GM19324 (cell line): ENCODE data around the gene DNAI1.
"Not testable (repeated sequence)": the region's sequence is repeated elsewhere in the genome, so short reads cannot be mapped to it uniquely, and the experiment has no call there.

Experiments
- ATAC-seq: cut with Tn5 transposase; IDR thresholded peaks from one replicate; pipeline ENCODE4 v1.9.1; 2021; ENCODE audit warnings: mild to moderate bottlenecking, moderate library complexity; ENCODE audit not compliant: unreplicated experiment, low FRiP score

Gene DNAI1

GRCh38 chr9:34526026-34526425 is 67.4 kb downstream of the DNAI1 start:
- ATAC-seq = no peak

DNA sequence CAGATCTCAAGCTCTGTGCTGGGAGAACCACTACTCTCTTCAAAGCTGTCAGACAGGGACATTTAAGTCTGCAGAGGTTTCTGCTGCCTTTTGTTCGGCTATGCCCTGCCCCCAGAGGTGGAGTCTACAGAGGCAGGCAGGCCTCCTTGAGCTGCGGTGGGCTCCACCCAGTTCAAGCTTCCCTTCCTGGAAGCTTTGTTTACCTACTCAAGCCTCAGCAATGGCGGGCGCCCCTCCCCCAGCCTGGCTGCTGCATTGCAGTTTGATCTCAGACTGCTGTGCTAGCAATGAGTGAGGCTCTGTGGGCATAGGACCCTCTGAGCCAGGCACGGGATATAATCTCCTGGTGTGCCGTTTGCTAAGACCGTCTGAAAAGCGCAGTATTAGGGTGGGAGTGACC is 73.4 kb downstream of the DNAI1 start:
- not testable (repeated sequence) for ATAC-seq

DNA sequence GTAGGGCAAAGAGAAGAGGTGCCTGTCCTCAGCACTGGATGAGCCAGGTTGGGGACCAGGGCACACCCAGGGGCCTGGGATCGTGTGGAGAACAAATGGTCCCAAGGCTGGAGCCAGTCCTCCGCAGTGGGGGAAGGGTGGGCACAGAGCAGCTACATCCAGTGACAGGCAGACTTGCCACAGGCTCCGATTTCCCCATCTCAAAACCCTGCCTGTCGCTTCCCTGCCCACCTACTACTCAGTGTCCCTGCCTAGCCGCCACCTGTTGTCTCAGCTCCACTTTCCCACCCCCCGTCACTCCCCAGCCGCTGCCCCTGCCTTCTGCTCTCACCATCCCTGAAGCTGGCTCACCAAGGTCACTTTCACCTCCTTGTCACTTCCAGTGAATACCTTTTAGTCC is 78.1 kb downstream of the DNAI1 start:
- no peak for ATAC-seq

GRCh38 chr9:34540827-34541226 is 82.2 kb downstream of the DNAI1 start:
- no peak for ATAC-seq

- ATAC-seq = no peak
These were observed 82.9 kb downstream of the DNAI1 start for GRCh38 chr9:34541540-34541939.

GRCh38 chr9:34544035-34544434 is 85.4 kb downstream of the DNAI1 start:
- no peak for ATAC-seq

GRCh38 chr9:34545497-34545896 is 86.9 kb downstream of the DNAI1 start:
- ATAC-seq = no peak

GRCh38 chr9:34546102-34546833 is 87.7 kb downstream of the DNAI1 start:
- no peak for ATAC-seq

GRCh38 chr9:34546834-34547827 is 88.5 kb downstream of the DNAI1 start:
- no peak for ATAC-seq

DNA sequence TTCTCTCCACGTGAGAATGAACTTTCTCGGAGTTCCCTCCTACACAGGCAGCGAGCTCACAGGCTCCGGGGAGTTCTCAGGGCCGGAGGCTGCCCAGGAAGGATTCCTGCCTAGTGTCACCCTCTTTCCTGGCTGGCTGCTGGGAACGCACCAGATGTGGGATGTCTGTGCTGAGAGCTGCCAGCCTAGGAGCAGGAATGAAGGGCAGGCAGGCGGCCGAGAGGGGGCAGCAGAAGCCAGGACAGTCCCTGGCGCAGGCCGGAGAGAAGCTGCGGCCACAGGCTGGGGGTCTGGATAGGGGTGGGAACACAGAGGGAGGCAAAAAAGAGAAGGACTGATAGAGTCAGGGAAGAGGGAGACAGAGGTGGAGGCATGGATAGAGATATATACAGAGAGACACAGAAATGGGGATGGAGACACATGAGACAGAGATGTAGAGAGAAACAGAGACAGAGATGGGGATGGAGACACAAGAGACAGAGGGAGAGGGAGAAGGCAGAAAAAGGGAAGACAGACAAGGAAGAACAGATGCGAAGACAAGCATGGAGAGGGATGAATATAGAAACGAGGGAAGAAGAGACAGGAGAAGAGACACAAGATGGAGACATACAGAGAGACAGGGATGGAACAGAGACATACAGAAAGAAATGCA is 89.5 kb downstream of the DNAI1 start:
- no peak for ATAC-seq

DNA sequence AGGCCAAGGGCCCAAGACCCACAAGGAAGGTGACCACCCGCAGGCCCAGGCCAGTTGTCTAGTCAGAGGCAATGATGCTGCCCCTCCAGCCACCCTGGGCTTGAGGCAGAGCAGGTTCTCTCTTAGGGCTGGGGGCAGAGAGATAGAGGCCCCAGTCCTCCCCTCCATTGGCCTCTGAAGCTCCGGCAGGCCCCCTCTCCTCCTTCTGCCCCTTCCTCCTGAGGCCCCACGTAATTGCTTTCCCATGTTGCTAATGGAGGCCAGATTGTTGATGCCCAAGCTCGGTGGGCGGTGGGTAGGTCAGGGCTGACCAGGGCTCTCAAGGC is 90.8 kb downstream of the DNAI1 start:
- no peak for ATAC-seq

DNA sequence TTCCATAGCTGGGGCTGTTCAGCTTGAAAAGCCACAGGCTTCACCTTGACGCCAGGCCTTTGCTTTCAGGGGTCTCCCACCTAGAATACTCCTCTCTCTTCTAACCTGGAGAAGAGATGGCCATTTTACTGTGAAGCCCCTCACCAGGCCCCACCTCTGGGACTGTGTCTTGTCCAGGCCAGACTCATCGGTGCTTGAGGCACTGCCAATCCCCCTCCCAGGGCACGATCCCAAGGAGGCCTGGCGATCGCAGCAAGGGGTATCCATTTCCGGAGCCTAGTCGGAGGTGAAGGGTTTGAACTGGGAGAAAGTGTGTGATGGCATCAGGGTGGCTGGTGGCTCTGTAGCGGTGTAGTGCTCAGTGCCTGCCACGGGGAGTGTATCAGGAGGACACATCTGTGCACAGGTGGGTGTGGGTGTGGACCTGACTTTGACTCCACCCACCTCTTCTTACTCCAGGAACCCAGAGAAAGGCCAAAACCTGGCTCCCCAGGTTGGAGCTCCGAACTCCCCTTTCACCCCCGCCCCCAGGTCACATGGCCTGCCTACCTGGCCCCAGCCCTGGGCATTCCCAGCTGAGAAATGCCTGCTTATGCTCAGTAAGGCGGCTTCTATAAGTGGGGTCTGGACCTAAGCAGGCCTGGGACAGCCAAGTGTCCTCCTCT is 91.5 kb downstream of the DNAI1 start:
- no peak for ATAC-seq

- ATAC-seq = no peak
These were observed 92.2 kb downstream of the DNAI1 start for GRCh38 chr9:34550681-34551270.

DNA sequence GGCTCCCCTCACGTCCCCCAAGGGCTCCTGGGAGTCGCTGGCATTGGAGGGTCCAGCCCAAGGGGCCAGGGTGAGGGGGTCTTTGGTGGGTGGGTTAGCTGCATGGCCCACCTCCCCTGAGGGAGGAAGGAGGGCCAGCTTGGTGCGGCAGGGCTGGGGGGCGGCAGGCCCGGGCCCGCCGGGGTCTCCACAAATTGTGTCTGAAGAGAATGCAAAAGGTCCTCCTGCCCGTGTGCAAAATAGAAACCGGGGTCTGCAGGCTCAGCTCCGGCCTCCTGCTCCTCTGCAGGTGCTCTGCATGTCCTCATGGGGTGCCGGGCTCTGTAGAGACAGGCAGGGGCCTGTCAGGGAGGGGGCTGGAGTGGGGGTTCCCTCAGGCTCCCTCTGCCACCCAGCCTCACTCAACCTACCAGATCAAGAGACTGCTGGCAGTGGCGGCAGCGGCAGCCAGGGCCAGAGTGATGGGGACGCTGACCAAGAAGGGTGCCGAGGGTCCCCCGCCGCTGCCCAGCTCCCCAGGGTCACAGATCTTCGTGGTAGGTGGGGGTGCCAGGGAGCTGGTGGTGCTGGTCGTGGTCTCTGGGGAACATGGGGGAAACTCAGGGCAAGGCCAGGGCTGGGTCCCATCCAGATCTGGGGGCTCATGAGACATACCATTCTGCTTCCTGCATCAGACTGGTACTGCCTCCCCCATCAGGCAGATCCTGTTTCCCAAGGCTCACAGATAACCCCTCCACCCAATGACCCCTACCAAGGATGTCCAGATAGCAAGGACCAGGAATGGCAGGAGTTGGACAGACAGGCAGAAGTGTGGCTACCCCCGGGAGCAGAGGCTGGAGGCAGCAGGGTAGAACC is 93.4 kb downstream of the DNAI1 start:
- ATAC-seq = no peak

- no peak for ATAC-seq
These were observed 94.0 kb downstream of the DNAI1 start for GRCh38 chr9:34552606-34552981.

DNA sequence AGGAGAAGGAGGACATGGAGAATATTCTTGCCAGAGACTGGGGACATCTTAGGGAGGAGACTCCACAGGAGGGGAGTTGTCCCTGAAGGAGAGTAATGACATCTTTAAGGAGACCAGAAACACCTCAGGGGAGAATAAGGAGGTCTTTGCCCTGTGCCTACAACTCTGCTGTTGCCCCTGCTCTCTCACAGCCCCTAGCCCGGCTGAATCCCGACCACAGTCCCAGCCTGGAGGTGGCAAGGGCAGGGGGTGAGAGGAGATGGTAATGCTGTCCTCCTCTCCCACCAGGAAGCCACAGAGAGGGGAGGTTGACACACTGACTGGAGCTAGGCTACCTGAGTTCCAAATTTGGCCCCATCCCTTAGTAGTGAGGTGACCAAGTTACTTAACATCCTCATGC is 94.4 kb downstream of the DNAI1 start:
- ATAC-seq = no peak

DNA sequence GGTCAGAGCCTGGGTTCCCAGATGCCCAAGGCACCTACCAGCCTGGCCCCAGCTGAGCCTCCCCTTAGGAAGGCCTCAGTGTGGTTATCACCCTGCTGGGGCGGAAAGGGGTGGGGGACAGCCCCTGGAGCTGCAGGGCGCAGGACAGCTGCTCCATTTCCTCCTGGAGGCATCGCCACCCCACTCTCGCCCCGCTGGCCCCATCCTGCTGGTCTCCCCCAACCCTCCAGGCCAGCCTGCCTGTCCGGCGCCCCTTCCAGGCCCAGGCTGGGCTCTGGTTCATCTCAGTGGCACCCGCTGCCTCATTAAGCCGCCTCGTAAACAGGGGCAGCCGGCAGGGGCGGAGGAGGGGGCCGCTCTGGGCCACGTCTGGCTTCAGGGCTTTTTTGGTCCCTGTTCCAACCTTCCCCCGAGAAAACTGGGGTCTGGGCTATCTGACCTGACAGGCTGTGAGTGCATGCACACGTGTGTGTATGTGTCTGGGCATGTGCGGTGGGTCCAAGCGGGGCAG is 95.0 kb downstream of the DNAI1 start:
- no peak for ATAC-seq

DNA sequence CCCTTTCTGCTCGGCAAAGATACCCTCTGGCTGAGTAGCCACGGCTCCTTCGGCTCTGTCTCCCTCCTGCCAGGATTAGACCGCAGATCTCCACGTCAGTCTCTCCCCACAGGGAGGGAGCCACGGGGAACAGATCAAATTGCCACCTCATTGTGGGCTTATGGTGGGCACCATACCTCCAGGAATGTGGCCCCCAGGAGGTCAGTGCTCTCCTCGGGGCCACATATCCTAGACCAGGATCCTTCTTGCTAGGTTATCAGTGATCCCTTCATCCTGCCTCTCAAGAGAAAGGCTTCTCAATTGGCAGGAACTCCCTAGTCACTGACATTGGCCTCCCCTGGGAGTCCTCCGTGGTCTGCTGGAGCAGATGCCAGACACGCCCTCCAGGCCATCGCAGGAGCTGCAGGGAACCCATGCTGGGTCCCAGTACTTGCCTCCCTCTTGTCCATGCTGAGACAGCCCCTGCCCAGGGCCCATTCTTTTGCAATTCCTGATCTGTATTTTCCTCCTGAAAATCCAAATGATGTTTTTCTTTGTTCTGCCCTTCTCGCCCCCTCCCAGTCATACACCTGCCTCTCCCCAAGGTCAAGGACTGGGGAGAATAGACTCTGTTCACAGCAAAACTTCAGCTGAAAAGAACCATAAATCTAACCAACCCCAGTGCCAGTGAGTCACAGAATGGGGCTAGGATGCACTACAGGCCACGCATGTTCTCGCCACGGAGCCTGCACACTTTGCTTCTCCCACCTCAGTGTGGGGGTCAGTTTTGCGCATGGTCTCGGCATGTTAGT is 95.8 kb downstream of the DNAI1 start:
- no peak for ATAC-seq

DNA sequence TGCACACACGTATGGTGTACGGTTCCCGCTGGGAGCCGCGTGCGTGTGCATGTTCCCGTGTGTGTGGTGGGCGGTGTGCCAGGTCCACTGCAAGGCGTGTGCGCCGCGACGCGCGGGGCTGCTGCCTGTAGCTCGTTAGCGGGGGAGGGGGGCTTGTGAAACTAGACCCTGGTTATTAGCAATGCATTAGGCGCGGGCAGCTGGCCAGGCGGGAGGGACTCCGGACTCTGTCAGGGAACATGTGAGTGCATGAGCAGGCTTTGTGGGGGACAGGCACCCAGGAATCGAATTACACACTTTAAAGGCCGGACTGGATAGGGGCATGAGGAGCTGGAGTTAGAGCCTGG is 96.4 kb downstream of the DNAI1 start:
- no peak for ATAC-seq
